NCI-H187 (cell line): ENCODE measurements around the gene ELAVL4.

ENCODE experiments used
- DNase-seq, 2 experiments: peaks; one replicate each; lab custom pipeline; 2025; lab: John Stamatoyannopoulos, UW

ELAVL4 gene

DNA sequence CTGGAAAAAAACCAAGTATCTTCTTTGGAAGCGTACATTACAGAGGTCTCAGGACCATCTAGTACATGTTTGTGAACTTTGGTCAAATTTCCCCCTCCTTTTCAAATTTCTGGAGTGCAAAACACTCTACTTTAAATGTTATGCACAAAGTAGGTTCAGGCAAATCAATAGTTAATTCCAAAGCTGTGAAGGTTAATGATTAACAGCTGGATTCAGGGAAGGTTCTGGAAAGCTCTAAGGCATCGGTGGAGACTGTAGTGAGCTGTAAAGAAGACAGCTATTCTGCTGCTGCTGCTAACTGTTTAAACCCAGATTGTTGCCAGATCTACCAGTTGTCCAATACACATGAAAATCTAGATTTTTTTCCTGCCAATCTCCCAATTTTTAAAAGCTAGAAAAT lies 70.9 kb downstream of the ELAVL4 start:
- DNase-seq = no peak

DNA sequence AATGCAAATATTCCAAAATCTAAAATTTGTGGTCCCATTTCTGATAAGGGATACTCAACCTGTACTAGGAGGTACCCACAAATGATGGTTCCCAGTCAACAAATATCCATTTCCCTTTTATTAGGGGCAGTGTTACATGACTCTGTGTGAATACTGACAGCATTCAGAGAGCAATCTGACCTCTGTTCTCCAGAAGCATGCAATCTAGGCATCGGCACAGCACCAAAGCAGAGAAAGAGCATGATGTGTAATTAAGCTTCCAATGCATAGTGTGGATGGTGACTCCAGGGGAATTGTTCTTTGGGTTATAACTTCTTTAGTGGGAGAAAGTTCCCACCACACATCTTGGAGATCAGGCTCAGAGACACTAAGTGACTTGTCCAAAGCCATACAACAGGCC lies 71.6 kb downstream of the ELAVL4 start:
- no peak for DNase-seq

DNA sequence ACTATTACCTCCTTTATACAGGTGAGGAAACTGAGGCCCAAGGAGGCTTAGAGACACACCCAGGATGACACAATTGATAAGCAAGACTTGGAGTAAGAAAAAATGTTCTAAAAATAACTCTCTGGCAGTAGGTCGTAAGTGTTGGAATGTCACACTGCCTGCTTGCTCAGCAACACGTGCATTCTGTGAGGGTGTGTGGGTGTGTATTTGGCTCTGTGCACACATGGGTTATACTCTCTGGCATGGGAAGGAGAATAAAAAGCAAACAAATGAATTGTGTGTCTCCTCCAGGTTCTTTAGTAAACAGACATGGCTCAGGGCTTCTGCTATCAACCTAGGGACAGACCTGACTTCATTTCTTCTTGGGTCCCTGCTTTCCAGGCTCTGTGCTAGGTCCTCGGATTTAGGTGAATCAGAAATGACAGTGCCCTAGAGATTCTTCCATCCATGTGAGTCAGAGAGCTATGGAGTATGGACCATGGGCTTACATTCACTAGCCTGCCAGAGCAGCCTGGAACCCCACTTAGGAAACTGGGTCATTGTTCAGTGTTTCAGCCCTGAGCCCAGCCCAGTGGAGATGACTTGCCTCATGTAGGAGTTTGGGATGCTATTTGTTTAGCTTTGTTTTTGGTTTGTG lies 72.4 kb downstream of the ELAVL4 start:
- DNase-seq = no peak

DNA sequence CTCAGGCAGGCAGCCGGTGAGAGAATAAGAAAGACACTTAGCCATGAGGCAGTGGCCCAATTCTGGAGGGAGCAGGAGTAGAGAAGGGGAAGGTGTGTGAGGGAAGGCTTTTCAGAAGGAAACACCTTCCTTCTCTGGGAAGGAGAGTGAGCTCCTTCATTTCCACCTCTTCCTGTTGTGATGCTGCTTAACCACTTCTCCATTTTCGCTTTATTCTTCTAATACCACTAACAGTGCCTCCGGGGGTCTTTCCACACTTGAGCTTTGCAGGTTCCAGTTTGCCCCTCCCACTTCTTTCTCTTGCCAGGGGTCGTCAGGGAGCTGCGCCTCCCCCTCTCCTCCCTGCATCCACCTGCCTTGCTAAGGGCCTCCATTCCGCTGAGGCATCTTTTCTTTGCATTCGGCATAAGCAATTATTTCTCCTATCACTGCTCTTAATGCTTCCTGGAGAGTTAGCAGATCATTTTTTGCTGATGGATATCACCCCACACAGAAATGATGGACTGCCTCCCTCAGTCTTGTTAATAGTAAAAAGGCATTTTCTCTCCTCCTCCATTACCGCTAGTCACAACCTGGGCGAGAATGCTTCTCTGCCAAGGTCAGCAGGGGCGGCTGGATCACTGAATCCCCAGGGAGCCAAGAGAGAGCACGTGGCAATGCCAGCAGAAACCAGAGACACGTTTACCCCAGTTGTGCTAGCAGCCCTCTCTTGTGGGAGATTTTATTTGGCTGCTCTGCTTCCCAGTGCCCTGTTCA lies 74.8 kb downstream of the ELAVL4 start:
- peak; percentile 21 to 27 for DNase-seq

DNA sequence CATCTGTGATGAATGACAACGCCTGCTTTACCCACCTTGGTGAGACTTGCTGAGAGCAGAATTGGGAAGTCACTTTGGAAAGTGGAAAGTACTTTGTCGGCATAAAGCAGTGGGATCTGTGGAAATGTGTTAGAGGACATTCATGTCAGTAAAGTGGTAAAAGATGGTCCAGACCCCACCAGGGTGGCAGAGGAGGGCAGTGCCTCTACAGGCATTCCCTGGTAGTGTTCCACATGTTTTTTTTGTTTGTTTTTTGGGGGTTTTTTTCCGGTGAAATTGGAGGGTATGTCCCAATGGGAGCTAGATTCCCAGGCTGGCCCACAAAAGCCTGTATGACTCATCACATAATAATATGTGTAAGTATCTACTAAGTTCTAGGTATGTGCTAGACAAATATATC lies 80.6 kb downstream of the ELAVL4 start:
- DNase-seq = no peak

DNA sequence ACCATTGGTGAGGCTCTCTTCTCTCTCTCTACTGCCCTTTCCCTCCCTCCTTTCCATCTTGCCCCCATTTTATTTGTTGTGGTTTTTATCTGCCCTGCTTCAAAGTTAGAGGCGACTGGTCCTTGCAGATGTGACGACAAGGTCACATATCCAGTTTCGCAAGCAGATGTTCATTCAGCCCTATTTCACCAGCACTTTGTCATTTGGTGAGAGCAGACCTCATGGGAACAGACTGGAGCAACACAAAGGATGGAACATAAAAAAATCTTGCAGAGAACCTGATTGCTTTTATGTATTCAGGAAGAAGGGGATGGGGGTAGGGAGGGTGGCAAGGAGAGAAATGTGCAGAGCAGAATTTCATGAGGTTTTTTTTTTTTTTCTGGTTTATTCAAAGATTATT lies 84.3 kb downstream of the ELAVL4 start:
- DNase-seq = peak in 1 of 2 experiments; percentile 26

DNA sequence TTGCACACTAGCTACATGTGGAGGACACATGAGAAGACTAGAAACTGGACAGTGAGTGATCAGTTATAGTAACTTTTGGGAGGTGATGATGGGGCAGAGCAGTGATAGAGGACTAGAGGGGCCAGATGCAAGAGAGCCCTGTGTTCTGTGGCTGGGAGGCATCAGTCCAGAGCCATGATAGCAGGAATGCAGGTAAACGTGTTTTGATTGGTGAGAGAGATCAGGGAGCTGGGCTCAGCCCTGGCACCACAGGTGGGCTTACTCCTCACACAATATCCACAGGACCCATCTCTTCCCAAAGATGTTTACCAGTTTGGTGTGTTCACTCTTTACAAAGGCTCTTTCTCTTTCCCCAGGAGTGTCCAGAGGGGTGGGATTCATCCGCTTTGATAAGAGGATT lies 86.5 kb downstream of the ELAVL4 start:
- DNase-seq = no peak

DNA sequence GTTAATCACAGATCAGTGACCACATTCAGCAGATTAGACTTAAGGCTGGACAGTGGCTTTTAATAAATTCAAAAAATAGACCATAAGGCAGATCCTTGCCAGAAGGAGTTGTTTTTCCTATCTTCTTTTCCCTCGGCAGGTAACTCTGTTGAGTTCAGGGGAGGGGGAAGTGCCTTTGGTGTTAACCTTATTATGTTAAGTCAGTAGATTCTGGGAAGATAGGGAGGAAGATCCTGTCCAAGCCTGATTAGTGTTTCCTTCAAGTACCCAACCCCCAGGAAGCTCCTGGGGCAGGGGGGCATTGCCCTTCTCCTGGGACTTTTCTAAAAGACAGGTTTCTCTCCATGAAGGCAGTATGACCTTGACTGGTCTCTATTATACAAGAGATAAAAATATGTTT lies 87.4 kb downstream of the ELAVL4 start:
- no peak for DNase-seq

DNA sequence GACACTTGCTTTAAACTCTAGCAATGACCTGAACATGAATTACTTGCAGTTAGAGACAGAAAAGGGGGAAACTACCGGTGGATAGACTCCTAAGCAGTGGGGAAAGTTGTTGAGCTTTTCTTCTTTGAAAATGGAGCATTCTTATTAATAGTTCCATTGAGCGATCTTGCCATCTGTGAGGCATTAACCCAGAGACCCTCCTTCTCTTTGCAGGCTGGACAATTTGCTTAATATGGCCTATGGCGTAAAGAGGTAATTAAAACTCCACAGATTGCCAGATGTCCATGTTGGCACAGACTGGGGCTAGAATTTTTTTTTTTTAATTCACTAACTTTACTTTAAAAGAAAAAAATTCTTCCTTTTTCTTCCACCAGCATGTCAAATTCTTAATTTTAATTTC lies 88.5 kb downstream of the ELAVL4 start:
- no peak for DNase-seq

DNA sequence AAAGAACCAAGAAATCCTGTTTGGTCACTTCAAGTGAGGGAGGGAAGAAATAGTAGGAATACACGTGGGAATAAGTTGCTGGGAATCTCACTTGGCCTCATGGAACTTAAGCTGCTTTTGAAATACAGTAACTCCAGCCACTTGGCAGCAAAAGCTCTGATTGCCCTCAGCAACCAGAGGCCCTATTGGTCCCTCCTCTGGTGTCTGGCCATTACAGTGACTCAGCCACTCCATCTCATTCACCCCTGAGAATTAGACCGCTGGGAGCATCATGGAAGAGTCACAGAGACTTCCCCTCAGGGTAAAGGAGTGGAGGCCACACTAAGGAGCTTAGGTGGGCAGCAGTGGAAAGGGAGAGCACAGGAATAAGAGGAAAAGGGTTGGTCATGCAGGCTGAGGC lies 99.6 kb downstream of the ELAVL4 start:
- no peak for DNase-seq

DNA sequence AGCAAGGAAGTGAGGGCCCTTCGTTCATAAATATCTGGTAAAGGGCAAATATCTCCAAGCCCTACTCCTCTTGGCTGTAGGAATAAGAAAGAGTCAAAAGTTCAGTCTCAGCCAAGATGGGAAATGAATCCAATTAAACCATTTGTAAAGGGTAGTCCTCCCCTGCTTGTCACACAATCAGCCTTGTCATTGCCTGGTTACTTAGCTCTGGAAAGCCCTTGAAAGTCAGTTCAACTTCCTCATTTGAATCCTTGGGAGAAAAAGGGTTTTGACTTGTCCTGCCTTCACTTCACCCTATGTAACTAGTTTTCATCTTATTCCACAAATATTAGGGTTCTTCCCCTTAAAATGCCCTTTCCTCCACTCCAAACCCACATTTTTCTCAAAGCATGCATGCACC lies 100.0 kb downstream of the ELAVL4 start:
- DNase-seq = no peak

DNA sequence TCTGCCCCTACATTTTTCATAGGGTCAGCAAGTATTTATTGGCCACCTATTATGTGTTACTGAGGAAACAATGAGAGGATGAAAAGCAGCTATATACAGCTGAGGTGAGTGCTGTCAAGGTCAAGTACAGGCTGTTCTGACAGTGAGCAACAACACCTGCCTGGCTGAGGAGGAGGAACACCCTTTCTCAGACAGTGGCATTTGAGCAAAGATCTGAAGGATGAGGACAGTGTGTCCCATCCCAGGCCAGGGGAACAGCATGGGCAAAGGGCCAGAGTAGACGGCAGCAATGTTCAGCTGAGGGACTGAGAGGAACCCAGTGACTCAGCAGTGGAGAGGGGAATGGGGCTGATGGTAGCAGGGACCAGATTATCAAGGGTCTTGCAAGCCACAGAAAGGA lies 101.0 kb downstream of the ELAVL4 start:
- DNase-seq = no peak

DNA sequence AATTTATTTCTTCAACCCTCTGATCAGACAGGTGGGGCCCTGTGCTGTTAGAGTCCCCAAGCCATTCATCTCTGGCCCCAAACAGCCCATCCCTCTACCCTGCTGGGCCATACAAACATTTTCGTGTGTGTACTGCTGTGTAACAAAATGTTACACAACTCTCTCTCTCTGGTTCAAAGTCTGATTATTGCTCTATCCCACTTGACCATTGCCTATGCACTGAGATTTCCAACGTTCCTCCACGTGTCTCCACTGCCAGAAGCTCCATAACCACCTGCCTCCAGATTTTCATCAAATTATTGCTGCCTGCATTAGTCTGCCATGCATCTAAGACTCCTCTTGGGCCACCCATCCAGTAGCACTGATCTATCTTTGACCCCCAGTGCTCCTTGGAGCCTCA lies 104.8 kb downstream of the ELAVL4 start:
- no peak for DNase-seq

DNA sequence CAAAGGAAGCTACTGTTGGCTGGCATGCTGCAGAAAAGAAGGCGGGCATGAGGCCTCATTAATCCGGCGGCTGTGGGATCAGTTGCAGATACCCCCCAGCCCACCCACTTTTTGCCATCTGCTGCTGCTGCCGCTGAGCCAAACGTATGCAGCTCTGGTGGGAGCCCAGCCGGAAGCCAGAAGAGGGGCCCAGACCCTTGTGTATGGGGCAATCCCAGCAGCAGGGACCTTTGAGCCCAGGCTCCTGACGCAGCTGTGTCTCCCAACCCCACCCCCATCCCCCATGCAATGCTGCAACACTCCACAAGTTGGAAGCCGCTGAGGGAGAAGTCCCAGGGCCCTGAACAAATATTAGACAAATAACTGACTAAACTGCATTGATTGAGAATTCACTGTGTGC lies 106.0 kb downstream of the ELAVL4 start:
- no peak for DNase-seq

DNA sequence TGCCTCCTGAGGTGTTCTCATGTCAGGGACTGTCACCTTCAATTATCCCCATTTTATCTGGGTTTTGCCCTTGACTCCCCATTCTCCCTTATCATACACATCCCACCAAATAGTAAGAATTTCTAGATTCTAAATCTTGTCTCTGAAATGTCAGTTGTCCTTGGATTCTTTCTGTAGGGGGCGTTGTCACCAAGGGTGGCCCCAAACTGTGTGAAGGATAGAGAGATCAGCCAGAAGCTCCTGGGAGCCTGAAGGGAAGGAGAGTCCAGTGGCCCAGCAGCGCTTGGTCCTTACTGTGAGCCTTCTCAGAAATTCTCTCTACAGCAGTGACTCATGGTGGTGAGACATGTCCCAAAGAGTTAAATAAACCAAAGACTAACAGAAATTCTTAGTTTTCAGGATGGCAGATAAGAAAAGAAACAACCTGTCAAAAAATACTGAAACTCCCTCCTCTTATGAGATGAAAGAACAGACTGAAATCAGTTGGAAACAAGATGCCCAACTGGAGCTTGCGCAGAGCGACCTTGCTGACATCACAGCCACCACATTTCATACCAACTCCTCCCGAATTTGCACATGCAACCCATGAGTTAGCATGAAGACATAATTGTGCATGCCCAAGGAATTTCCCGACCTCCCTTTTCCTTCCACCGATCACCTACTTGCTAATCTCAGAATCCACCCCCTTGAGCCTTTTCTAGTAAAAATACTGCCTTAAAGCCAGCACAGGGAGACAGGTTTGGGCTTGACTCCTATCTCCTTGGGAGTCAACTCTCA lies 109.8 kb downstream of the ELAVL4 start:
- no peak for DNase-seq

DNA sequence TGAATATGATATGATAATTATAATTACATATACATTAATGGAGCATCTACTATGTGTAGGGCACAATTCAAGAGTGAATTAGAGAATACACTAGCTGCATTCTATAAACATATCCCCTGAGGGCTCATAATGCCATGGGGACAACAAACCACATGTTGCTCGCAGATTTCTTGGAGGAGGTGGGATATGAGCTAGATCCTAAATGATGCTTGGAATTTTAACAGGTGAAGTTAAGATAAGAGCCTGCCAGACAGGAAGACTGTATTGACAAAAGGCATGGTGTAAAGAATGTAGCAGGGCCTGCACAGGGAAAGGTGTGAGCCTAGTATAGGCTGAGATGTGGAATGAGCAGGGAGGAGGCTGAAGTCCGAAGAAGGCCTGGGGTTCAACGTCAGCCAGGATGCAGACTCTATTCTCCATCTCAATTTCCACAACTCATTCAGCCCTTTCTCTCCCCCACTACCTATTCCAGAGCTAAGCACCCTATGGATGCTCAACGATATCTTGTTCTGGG lies 120.2 kb downstream of the ELAVL4 start:
- no peak for DNase-seq

DNA sequence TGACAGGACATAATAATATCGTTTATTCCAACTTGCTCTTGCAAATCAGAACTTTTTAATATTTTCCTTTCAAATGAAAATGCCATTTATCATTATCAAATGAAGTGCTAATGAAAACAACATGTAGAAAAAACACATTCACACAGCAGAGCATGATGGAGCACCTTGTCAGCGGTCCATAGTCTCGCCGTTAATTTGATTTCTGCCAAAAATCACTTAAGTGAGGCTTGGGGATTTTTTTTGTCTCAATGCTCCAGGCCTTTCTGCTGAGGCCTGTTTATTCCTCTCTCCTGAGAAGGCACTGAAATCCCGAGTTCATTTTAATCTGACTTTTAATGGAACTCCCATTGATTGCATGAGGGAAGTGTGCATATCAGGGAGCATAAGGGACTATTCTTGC lies 122.5 kb downstream of the ELAVL4 start:
- no peak for DNase-seq

DNA sequence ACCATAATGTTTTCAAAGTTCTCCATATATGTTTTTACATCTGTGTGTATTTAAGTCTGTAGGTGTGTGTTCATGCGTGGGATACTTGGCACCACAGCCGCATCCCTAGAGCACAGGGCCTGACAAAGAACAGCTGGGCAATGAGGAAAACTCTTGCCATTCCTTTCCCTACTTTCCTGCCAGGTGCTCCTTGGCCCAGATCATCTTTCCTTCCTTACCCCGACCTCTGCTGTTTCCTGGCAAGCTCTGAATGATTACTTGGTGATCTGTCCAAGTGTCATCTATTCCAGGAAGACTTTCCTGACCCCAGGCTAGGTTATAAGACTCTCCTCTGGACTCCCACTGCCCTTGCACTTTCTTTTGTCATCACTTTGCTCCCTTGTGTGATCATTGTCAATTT lies 123.6 kb downstream of the ELAVL4 start:
- no peak for DNase-seq

DNA sequence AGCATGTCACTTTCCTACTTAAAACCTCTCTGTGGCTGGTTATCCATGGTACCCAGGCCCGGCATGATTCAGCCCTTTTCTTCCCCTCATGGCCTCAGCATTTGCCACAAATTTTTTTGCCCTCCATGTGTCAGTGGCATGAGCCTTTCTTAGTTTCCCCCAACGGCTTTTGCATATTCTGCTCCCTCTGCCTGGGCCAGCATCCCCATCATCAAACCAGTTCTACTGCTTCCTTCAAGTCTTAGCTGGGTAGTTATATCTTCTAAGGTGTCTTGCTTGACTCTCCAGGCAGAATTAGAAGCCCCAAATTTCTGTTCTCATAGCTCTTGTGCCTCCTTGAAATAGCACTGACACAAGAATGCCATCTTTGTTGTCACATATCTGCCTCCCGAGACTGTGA lies 127.9 kb downstream of the ELAVL4 start:
- no peak for DNase-seq

DNA sequence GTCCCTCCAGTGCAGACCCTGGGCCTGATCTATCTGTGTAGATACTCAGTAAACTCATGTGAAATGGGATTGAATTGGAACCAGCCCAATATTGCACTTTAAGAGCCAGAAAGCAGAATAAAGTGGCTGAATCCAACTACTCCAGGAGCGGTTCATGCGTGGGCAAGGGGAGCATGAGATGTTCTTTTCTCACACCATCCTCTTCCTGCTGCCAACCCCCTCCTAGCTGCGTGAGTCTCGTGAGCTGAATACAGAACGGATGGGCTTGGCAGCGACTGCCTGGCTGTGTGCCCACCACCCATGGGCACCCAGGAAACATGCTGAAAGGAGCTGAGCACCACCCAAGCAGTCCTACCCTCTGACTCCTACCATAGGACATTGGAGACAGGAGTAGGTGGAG lies 128.3 kb downstream of the ELAVL4 start:
- no peak for DNase-seq

DNA sequence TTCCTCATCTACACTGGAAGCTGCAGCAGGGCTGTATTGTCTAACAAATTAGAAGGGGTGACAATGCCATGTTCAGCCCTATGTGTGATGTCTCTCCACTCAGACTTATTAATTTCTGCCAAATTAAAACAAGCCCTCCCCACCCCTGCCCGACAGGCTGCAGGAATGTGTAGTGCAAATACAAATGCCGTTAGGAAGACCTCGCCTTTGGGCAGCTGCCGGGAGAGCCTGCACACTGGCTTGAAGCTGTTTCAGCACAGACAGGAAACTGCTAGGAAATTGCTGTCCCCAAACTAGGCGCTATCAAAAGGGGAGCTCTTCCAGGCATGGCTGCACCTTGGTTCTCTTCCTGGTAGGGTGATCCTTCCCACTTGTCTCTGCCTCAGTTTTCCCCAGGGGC lies 135.2 kb downstream of the ELAVL4 start:
- no peak for DNase-seq

DNA sequence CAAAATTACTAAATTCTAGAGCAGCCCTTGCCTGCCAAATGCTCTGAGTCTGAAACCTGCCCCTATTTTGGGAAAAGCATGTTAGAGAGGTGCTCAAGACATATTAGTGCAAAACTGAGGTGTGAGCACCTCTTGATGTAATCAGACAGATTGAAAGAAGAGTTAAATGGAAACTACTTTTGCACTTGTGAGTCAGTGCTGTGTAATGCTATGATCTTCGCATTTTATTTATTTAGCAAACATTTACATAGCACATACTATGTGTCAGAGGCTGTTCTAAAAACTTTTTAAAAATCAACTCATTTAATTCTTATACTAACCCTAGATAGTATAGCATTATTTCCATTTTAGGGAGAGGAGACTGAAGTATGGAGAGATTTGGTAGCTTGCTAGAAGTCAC lies 138.1 kb downstream of the ELAVL4 start:
- DNase-seq = no peak

DNA sequence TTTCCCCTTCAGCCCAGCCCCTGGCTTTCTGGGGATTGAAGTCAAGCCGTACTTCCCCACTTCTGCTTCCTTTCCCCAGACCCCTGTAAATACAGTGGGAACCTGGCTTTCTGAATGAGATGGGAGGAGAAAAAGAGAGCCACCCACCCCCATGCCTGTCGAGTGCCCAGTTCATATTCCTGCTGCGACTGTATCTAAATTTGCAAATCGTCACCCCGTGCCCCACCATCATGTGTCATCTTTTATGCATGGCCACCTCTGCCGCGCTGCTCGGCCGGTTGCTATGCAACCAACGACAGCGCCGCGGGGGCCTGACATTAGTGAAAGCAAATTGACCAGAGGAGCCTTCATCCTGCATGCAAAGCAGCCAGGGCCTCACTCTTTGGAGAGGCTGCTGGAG lies 143.0 kb downstream of the ELAVL4 start:
- peak; percentile 14 to 43 for DNase-seq
